ENCODE results near the gene USP6NL. TPM values are rescaled to one million over a fixed set of nuclear protein-coding genes. Genes with fewer than 3 reads are reported as not detected.

USP6NL gene
- total RNA-seq, 1 experiment from 2014 or later, result 63.9 TPM

DNA sequence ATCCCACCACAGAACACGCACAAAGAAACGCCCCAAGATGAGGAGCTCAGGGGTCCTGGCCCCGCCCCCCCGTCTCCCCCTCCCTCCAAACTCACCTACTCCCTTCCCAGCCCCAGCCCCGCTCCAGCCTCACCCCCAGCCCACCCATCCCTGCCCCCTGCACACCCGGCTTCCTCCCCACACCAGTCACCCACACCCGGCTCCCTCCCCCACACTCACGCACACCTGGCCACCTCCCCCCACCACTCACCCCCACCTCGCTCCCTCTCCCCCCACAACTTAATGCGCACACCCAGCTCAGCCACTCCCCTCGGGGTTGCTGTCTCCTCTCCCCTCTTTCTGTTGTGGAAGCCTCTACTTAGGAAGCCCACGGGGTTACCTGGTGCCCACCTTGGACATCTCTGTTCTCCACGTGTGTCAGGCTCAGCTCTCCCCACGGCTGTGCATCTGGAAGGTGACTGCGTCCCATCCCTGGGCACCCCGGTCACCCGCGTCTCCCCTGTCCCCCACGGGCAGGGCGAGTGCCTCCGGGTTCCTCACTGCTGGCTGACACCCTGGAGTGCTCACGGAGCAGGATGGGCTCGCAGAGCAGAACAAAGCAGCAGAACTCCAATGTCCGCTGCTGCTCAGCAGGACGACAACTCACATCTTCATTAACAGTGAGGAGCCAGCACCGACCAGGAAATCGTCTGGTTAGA, 166.8 kb downstream of the USP6NL start:
- Histone ChIP-seq H3K36me3 (ENCODE audit: insufficient read depth, low read length) (no peaks in the 10 kb centered on the region), H3K27me3 (ENCODE audit: low read length) (no peaks in the 10 kb centered on the region), H3K9ac (ENCODE audit: low read length) (no peak overlapping the region), H3K79me2 (ENCODE audit: low read length) (no peaks in the 10 kb centered on the region), H3K4me2 (ENCODE audit: low read depth, low read length, poor library complexity, severe bottlenecking) (no peak overlapping the region), H4K20me1 (ENCODE audit: insufficient read depth, low read depth, low read length) (no peaks in the 10 kb centered on the region), H2AFZ (ENCODE audit: low read length) (no peak overlapping the region), H3K9me3 (ENCODE audit: low read length) (no peaks in the 10 kb centered on the region), H3K9me2 (replicated peaks; ENCODE audit: insufficient read depth, low read length) (no peaks in the 10 kb centered on the region), H3K4me1 (ENCODE audit: low read length) (peaks cover 64% of the 10 kb centered on the region), H3K27ac (ENCODE audit: low read length) (no peak overlapping the region), H3K4me3 (ENCODE audit: low read length) (no peak overlapping the region)
- no peak for DNase-seq

GRCh38 chr10:11444155-11444530, 167.3 kb downstream of the USP6NL start:
- Histone ChIP-seq H2AFZ (ENCODE audit: low read length) (no peak overlapping the region), H3K27ac (ENCODE audit: low read length) (no peak overlapping the region), H3K79me2 (ENCODE audit: low read length) (no peaks in the 10 kb centered on the region), H3K36me3 (ENCODE audit: insufficient read depth, low read length) (no peaks in the 10 kb centered on the region), H3K9me2 (replicated peaks; ENCODE audit: insufficient read depth, low read length) (no peaks in the 10 kb centered on the region), H3K27me3 (ENCODE audit: low read length) (no peaks in the 10 kb centered on the region), H3K4me1 (ENCODE audit: low read length) (peaks cover 58% of the 10 kb centered on the region), H4K20me1 (ENCODE audit: insufficient read depth, low read depth, low read length) (no peaks in the 10 kb centered on the region), H3K9ac (ENCODE audit: low read length) (no peak overlapping the region), H3K4me3 (ENCODE audit: low read length) (no peak overlapping the region), H3K4me2 (ENCODE audit: low read depth, low read length, poor library complexity, severe bottlenecking) (no peak overlapping the region), H3K9me3 (ENCODE audit: low read length) (no peaks in the 10 kb centered on the region)
- DNase-seq, result no peak

DNA sequence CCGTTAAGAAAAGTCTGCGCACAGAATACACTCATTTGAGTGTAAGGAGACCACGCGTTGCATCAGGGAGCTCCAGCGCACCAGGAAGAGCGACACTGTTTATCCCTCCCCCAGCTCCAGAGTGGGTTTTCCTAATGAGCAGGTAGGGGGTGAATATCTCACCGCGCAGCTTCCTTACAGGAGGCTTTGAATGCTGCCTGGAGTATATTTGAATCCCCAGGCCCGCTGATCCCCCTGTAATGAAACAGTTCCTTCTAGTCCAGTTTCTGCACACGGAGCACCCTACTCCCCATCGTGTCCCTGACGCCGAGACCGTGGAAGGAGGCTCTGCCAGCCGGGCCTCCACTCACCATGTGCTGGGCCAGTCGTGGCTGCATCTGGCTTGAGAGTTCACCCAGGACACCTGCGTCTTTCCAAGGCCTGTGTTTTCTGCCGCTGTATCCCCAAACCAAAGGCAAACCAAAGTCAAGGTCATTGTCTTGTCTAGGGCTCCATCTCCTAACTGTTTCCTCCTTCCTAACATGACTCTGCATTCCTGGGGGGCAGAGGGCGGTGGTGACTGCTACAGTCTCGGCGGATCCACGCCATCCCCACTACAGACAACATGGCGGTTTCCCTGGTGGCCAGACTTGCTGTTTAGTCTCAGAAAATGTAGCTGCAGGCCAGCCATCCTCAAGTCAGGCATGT, 167.8 kb downstream of the USP6NL start:
- Histone ChIP-seq H3K27ac (ENCODE audit: low read length) (no peak overlapping the region), H3K27me3 (ENCODE audit: low read length) (no peaks in the 10 kb centered on the region), H3K4me2 (ENCODE audit: low read depth, low read length, poor library complexity, severe bottlenecking) (no peak overlapping the region), H3K79me2 (ENCODE audit: low read length) (no peaks in the 10 kb centered on the region), H3K4me1 (ENCODE audit: low read length) (peaks cover 53% of the 10 kb centered on the region), H3K36me3 (ENCODE audit: insufficient read depth, low read length) (no peaks in the 10 kb centered on the region), H2AFZ (ENCODE audit: low read length) (no peak overlapping the region), H3K9ac (ENCODE audit: low read length) (no peak overlapping the region), H3K4me3 (ENCODE audit: low read length) (no peak overlapping the region), H3K9me3 (ENCODE audit: low read length) (no peaks in the 10 kb centered on the region), H3K9me2 (replicated peaks; ENCODE audit: insufficient read depth, low read length) (no peaks in the 10 kb centered on the region), H4K20me1 (ENCODE audit: insufficient read depth, low read depth, low read length) (no peaks in the 10 kb centered on the region)
- DNase-seq, result no peak

DNA sequence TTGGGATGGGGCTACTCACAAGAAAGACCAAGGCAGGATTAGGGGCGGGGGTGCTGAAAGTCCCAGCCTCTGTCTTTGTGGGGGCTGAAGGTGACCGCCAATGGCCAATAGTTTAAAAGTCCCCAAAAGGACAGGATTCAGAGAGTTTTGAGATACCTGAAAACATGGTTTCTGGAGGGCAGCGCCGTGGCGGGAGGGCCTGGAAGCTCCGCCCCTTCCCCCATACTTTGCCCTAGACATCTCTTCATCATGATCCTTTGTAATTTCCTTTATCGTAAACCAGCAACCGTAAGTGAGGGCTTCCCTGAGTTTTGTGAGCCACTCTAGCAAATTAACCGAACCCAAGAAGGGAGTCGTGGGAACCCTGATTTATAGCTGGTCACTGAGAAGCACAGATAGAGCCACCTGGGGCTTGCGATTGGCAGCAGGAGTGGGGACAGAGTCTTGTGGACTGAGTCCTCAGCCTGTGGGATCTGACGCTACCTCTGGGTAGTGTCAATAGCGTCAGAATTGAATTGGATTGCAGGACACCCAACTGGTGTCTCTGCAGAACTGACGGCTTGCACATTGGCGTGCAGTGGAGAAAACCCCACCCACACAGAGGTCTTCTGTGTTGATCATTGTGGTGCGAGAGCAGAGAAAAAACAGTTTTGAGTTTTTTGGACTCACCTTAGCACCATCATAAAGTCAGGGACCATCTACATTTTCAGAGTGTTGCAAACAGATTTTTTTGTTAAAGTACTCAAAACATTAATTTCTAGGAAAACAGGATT, 169.3 kb downstream of the USP6NL start:
- peak overlapping the region; percentile 6 for H3K4me2 ChIP-seq (ENCODE audit: low read depth, low read length, poor library complexity, severe bottlenecking)
- no peaks in the 10 kb centered on the region for H4K20me1 ChIP-seq (ENCODE audit: insufficient read depth, low read depth, low read length)
- H3K4me3 ChIP-seq (ENCODE audit: low read length), result no peak overlapping the region
- H3K36me3 ChIP-seq (ENCODE audit: insufficient read depth, low read length), result no peaks in the 10 kb centered on the region
- DNase-seq, result no peak
- no peaks in the 10 kb centered on the region for H3K27me3 ChIP-seq (ENCODE audit: low read length)
- H3K9me3 ChIP-seq (ENCODE audit: low read length), result no peaks in the 10 kb centered on the region
- H3K79me2 ChIP-seq (ENCODE audit: low read length), result no peaks in the 10 kb centered on the region
- H2AFZ ChIP-seq (ENCODE audit: low read length), result no peak overlapping the region
- H3K9me2 ChIP-seq (replicated peaks; ENCODE audit: insufficient read depth, low read length), result no peaks in the 10 kb centered on the region
- no peak overlapping the region for H3K27ac ChIP-seq (ENCODE audit: low read length)
- H3K4me1 ChIP-seq (ENCODE audit: low read length), result peaks cover 40% of the 10 kb centered on the region
- no peak overlapping the region for H3K9ac ChIP-seq (ENCODE audit: low read length)

DNA sequence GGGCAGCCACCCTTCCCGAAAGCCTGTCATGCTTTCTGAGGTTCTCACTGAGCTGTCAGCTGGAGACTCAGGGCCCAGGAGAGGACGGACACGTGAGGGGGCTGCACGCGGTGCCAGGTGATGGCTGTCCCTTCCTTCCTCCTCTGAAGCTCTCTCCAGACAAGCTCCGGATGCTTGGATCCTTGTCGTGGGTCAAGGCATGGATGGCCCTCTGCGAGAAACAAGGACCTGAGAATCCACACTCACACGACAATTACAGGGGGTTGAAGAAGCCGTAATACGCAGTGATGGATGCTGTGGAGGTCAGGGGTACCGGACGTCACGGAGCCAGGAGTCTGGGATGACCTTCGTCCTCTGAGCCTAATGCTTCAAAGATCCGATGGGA, 170.3 kb downstream of the USP6NL start:
- Histone ChIP-seq H2AFZ (ENCODE audit: low read length) (no peak overlapping the region), H3K79me2 (ENCODE audit: low read length) (no peaks in the 10 kb centered on the region)
- DNase-seq, result no peak

DNA sequence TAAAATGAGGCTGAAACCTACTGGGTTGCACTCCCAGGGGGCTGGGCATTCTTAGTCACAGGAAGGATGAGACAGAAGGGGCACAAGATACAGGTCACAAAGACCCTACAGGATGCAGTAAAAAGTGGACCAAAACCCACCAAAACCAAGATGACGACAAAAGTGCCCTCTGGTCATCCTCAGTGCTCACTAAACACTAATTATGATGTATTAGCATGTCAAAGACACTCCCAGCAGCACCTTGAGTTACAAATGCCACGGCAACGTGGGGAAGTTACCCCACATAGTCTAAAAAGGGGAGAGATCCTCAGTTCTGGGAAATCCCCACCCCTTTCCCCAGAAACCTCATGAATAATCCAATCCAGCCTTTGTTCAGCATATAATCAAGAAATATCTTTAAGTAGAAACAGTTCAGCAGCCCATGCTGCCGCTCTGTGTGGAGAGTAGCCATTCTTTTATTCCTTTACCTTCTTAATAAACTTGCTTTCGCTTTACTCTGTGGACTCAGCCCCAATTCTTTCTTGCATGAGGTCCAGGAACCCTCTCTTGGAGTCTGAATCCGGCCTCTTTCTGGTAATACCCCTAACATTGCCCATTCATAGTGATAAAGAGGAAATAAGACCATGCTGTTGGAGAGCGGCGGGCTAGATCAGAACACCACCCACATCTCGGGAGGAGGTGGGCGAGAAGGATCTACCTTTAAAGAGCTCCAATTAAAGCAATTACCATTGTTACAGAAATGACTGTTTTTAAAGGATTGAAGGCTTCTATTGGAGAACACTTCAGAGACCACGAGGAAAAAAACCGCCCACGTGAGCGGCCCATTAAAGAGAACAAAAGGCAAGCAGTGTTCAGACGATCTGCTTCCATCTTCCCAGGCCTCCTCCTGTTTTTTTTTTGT, 170.9 kb downstream of the USP6NL start:
- Histone ChIP-seq H3K4me1 (ENCODE audit: low read length) (peaks cover 33% of the 10 kb centered on the region), H3K9ac (ENCODE audit: low read length) (no peak overlapping the region), H4K20me1 (ENCODE audit: insufficient read depth, low read depth, low read length) (no peaks in the 10 kb centered on the region), H3K79me2 (ENCODE audit: low read length) (no peaks in the 10 kb centered on the region), H3K4me2 (ENCODE audit: low read depth, low read length, poor library complexity, severe bottlenecking) (no peak overlapping the region), H2AFZ (ENCODE audit: low read length) (no peak overlapping the region), H3K27ac (ENCODE audit: low read length) (no peak overlapping the region), H3K4me3 (ENCODE audit: low read length) (no peak overlapping the region), H3K9me2 (replicated peaks; ENCODE audit: insufficient read depth, low read length) (no peaks in the 10 kb centered on the region), H3K36me3 (ENCODE audit: insufficient read depth, low read length) (no peaks in the 10 kb centered on the region), H3K9me3 (ENCODE audit: low read length) (no peaks in the 10 kb centered on the region), H3K27me3 (ENCODE audit: low read length) (no peaks in the 10 kb centered on the region)
- DNase-seq, result no peak

More for the DNA sequence above, 170.3 kb downstream of the USP6NL start:
- no peaks in the 10 kb centered on the region for H3K36me3 ChIP-seq (ENCODE audit: insufficient read depth, low read length)
- H4K20me1 ChIP-seq (ENCODE audit: insufficient read depth, low read depth, low read length), result no peaks in the 10 kb centered on the region
- no peaks in the 10 kb centered on the region for H3K27me3 ChIP-seq (ENCODE audit: low read length)
- no peak overlapping the region for H3K9ac ChIP-seq (ENCODE audit: low read length)
- no peaks in the 10 kb centered on the region for H3K9me3 ChIP-seq (ENCODE audit: low read length)
- no peaks in the 10 kb centered on the region for H3K9me2 ChIP-seq (replicated peaks; ENCODE audit: insufficient read depth, low read length)
- H3K4me2 ChIP-seq (ENCODE audit: low read depth, low read length, poor library complexity, severe bottlenecking), result no peak overlapping the region
- H3K4me1 ChIP-seq (ENCODE audit: low read length), result peaks cover 31% of the 10 kb centered on the region
- H3K27ac ChIP-seq (ENCODE audit: low read length), result no peak overlapping the region
- no peak overlapping the region for H3K4me3 ChIP-seq (ENCODE audit: low read length)

DNA sequence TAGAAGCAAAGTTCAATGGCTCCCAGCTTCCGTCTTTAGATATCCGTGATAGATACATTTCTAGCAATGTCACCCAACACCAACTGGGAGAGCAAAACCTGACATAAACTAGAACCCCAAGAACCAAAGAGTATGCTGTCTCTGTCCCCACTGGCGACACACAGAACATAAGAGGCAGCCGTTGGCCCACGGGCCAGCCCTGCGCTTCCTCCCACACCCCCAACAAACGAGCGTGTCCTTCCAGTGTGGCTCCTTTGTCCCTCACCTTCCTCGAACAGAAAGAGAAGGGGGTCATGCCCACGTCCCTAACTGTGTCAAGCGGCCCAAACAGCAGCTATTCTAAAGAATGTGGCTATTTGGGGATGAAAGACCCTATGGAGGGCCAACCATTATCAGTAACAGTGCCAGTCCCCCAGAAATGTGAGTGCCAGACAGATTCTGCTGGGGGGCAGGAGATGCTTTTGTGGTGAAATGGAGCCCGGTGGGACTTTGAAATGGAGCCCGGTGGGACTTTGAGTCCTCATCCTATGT, 171.9 kb downstream of the USP6NL start:
- H3K27ac ChIP-seq (ENCODE audit: low read length), result no peak overlapping the region
- H3K4me2 ChIP-seq (ENCODE audit: low read depth, low read length, poor library complexity, severe bottlenecking), result no peak overlapping the region
- H3K36me3 ChIP-seq (ENCODE audit: insufficient read depth, low read length), result no peaks in the 10 kb centered on the region
- no peaks in the 10 kb centered on the region for H3K27me3 ChIP-seq (ENCODE audit: low read length)
- no peaks in the 10 kb centered on the region for H3K9me3 ChIP-seq (ENCODE audit: low read length)
- peaks cover 42% of the 10 kb centered on the region for H3K4me1 ChIP-seq (ENCODE audit: low read length)
- H3K4me3 ChIP-seq (ENCODE audit: low read length), result no peak overlapping the region
- no peaks in the 10 kb centered on the region for H4K20me1 ChIP-seq (ENCODE audit: insufficient read depth, low read depth, low read length)
- no peak overlapping the region for H3K9ac ChIP-seq (ENCODE audit: low read length)
- no peaks in the 10 kb centered on the region for H3K9me2 ChIP-seq (replicated peaks; ENCODE audit: insufficient read depth, low read length)
- DNase-seq, result no peak
- no peaks in the 10 kb centered on the region for H3K79me2 ChIP-seq (ENCODE audit: low read length)
- H2AFZ ChIP-seq (ENCODE audit: low read length), result no peak overlapping the region

All from Karpas-422 (cell line).